ENCODE measurements around the gene ZPBP. TPM values are rescaled to one million over a fixed set of nuclear protein-coding genes. Genes with fewer than 3 reads are reported as not detected.
"Not testable (repeated sequence)": the region's sequence is repeated elsewhere in the genome, so short reads cannot be mapped to it uniquely, and the experiment has no call there.

ZPBP gene
- total and polyA plus RNA-seq, 2 of the 4 experiments (the other 2 are of a cell fraction): not detected

- H2AK5ac ChIP-seq (ENCODE audit: low read depth, low read length); H3K4ac ChIP-seq (ENCODE audit: low read depth, low read length); H3K9ac ChIP-seq (ENCODE audit: low read depth, low read length); H3K23ac ChIP-seq (ENCODE audit: low read depth, low read length); in situ Hi-C loops (cut with MboI; ENCODE audit: low sequenced_read_pairs); H2AFZ ChIP-seq (replicated peaks; ENCODE audit: low read length, poor library complexity); H3K27ac ChIP-seq (ENCODE audit: insufficient read depth, low read length); H2BK20ac ChIP-seq (ENCODE audit: low read depth, low read length); H2BK120ac ChIP-seq (ENCODE audit: low read depth, low read length); H2BK5ac ChIP-seq (ENCODE audit: low read depth, low read length, poor library complexity, severe bottlenecking); H3K9me1 ChIP-seq (ENCODE audit: insufficient read depth, low read length); ATAC-seq (ENCODE audit: low read depth); H3K27me3 ChIP-seq (ENCODE audit: control insufficient read depth, insufficient read depth, low read length); H3K4me3 ChIP-seq (ENCODE audit: insufficient read depth, low read depth, low read length); H4K8ac ChIP-seq (ENCODE audit: low read depth in 2 of 2, low read length in 2 of 2); H2AK9ac ChIP-seq (replicated peaks; ENCODE audit: low read depth, low read length, poor library complexity); H3K9me3 ChIP-seq (ENCODE audit: control insufficient read depth, insufficient read depth, low read length); H3K56ac ChIP-seq (ENCODE audit: extremely low read depth, insufficient read depth, low read length); H3K4me1 ChIP-seq (ENCODE audit: control insufficient read depth, insufficient read depth, low read length); H4K91ac ChIP-seq (ENCODE audit: insufficient read depth, low read depth, low read length); H2BK15ac ChIP-seq (ENCODE audit: low read depth, low read length); H3K18ac ChIP-seq (ENCODE audit: low read depth, low read length); intact Hi-C loops (cut with micrococcal nuclease); BruUV-seq (replicated peaks); H3K14ac ChIP-seq (replicated peaks; ENCODE audit: low read depth, low read length); H4K20me1 ChIP-seq (ENCODE audit: insufficient read depth, low read length); H4K5ac ChIP-seq (ENCODE audit: low read depth, low read length); dilution Hi-C loops (cut with HindIII; ENCODE audit: low sequenced_read_pairs, unreplicated experiment); H3K36me3 ChIP-seq (ENCODE audit: control insufficient read depth, insufficient read depth, low read length); H3K79me1 ChIP-seq (ENCODE audit: low read depth in 1 of 2, low read length in 2 of 2); H3K4me2 ChIP-seq (ENCODE audit: low read depth, low read length); DNase-seq; POLR2A ChIA-PET (ENCODE audit: unreplicated experiment); CTCF ChIA-PET: not testable (repeated sequence)
- 83% methylated on average over 3 of the region's 6 CpGs; no CpG with 5 or more reads in 1 of the 2 experiments for WGBS, 2 experiments (ENCODE audit: extremely low coverage in 2 of 2, insufficient read length in 1 of 2)
These were observed 51.9 kb downstream of the ZPBP start for GRCh38 chr7:50041165-50041564.

All from IMR-90 (cell line).